Chondrocyte (in vitro differentiated cells): ENCODE data around the gene SLC41A3. TPM values are rescaled to one million over a fixed set of nuclear protein-coding genes. Genes with fewer than 3 reads are reported as not detected.
"Not testable (repeated sequence)": the region's sequence is repeated elsewhere in the genome, so short reads cannot be mapped to it uniquely, and the experiment has no call there.

ENCODE experiments used
- DNase-seq: peaks from one replicate; pipeline ENCODE4 v3.0.0; 2021; ENCODE audit warnings: mixed read lengths, low spot score
- H3K27ac Mint-ChIP-seq: one replicate; pipeline ENCODE4 v1.8.0; 2021; ENCODE audit warnings: mild to moderate bottlenecking, moderate library complexity, mixed read lengths; ENCODE audit not compliant: unreplicated experiment
- H3K27me3 Mint-ChIP-seq: 2 replicates; pipeline ENCODE4 v1.8.0; 2021; ENCODE audit warnings: low read depth, mixed read lengths
- H3K36me3 Mint-ChIP-seq: 2 replicates; pipeline ENCODE4 v1.8.0; 2021; ENCODE audit warnings: low read depth, mixed read lengths
- H3K4me1 Mint-ChIP-seq: 2 replicates; pipeline ENCODE4 v1.8.0; 2021; ENCODE audit warnings: low read depth, mild to moderate bottlenecking, mixed read lengths
- H3K4me3 Mint-ChIP-seq: one replicate; pipeline ENCODE4 v1.8.0; 2021; ENCODE audit warnings: mild to moderate bottlenecking, moderate library complexity, mixed read lengths; ENCODE audit not compliant: unreplicated experiment
- H3K9me3 Mint-ChIP-seq: 2 replicates; pipeline ENCODE4 v1.8.0; 2021; ENCODE audit warnings: low read depth, mixed read lengths
- total RNA-seq: library from RNA; stranded (reverse); gene quantifications from 3 replicates; pipeline ENCODE4 v1.2.1, GENCODE V29; 2021
- TF ChIP-seq, protein P1 (sequence below): fragments of 200-600 bp; sonication (generic); IDR thresholded peaks from 2 replicates; pipeline ENCODE4 v1.5.0; 2021; ENCODE audit warnings: antibody characterized with exemption, mild to moderate bottlenecking, moderate library complexity

SLC41A3 gene
- total RNA-seq, 1 donor from 2014 or later, result 43.2 TPM

DNA sequence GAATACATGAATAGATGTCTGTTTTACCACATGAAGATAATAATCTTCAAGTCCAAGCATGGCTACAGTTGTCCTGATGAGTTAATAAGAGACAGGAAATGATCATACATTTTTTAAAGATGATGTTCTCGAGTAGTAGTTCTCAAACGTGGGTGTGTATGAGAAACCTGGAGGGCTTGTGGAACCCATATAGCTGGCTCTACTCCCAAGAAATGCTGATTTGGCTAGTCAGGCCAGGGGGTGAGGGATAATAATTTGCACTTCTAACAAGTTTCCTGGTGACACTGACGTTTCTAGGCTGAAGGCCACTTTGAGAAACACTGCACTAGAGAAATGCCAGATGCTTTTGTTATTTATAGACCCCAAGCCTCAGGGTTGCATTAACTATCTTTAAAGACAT is 78.0 kb downstream of the SLC41A3 start:
- peaks cover 17% of the 10 kb centered on the region for H3K9me3 Mint-ChIP-seq
- no peak for DNase-seq
- no peak overlapping the region for H3K27ac Mint-ChIP-seq
- peaks cover 10% of the 10 kb centered on the region for H3K36me3 Mint-ChIP-seq
- peaks cover 4% of the 10 kb centered on the region for H3K4me1 Mint-ChIP-seq
- H3K4me3 Mint-ChIP-seq, result no peak overlapping the region
- H3K27me3 Mint-ChIP-seq, result no peaks in the 10 kb centered on the region
- TF ChIP-seq, protein P1, sequence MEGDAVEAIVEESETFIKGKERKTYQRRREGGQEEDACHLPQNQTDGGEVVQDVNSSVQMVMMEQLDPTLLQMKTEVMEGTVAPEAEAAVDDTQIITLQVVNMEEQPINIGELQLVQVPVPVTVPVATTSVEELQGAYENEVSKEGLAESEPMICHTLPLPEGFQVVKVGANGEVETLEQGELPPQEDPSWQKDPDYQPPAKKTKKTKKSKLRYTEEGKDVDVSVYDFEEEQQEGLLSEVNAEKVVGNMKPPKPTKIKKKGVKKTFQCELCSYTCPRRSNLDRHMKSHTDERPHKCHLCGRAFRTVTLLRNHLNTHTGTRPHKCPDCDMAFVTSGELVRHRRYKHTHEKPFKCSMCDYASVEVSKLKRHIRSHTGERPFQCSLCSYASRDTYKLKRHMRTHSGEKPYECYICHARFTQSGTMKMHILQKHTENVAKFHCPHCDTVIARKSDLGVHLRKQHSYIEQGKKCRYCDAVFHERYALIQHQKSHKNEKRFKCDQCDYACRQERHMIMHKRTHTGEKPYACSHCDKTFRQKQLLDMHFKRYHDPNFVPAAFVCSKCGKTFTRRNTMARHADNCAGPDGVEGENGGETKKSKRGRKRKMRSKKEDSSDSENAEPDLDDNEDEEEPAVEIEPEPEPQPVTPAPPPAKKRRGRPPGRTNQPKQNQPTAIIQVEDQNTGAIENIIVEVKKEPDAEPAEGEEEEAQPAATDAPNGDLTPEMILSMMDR, result no peak

DNA sequence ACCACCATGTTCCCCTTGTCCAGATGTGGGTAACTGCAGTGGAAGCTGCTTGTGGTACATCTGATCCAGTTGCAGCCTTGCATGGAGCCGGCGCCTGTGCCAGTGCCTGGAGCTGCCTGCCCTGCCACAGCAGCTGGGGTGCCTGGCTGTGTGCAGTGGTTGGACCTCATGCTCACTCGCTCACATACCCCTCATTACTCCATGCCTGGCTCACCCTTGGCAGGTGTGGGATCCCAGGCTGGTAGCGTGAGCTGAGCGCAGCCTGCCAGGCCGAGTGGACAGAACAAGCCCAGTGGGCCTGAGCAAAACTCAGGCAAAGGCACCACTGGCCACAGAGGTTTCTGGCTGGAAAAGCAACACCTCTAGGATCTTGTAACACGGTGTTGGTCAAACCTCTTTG is 79.2 kb downstream of the SLC41A3 start:
- no peaks in the 10 kb centered on the region for H3K27me3 Mint-ChIP-seq
- H3K4me3 Mint-ChIP-seq, result no peak overlapping the region
- H3K4me1 Mint-ChIP-seq, result peaks cover 4% of the 10 kb centered on the region
- DNase-seq, result no peak
- H3K36me3 Mint-ChIP-seq, result peaks cover 13% of the 10 kb centered on the region
- H3K27ac Mint-ChIP-seq, result no peak overlapping the region
- peaks cover 26% of the 10 kb centered on the region for H3K9me3 Mint-ChIP-seq
- TF ChIP-seq, protein P1, result no peak

DNA sequence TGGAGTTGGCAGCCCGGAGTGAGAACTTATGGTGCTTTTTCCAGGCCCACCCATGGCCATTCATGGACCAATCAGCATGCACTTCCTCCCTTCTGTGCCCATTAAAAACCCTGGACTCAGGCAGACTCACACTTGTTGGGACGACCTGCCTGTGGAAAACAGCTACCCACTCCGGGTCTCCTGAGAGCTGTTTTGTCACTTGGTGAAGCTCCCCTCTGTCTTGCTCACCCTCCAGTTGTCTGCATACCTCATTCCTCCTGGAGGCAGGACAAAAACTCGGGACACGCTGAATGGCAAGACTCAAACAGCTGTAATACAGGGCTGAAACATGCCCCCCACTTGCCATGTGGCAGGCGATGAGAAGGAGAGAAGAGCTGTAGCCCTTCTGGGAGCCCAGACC is 79.7 kb downstream of the SLC41A3 start:
- H3K27me3 Mint-ChIP-seq, result no peaks in the 10 kb centered on the region
- H3K27ac Mint-ChIP-seq, result no peak overlapping the region
- TF ChIP-seq, protein P1, result no peak
- peaks cover 31% of the 10 kb centered on the region for H3K9me3 Mint-ChIP-seq
- no peak overlapping the region for H3K4me3 Mint-ChIP-seq
- no peak for DNase-seq
- H3K4me1 Mint-ChIP-seq, result peaks cover 4% of the 10 kb centered on the region
- H3K36me3 Mint-ChIP-seq, result peaks cover 16% of the 10 kb centered on the region

DNA sequence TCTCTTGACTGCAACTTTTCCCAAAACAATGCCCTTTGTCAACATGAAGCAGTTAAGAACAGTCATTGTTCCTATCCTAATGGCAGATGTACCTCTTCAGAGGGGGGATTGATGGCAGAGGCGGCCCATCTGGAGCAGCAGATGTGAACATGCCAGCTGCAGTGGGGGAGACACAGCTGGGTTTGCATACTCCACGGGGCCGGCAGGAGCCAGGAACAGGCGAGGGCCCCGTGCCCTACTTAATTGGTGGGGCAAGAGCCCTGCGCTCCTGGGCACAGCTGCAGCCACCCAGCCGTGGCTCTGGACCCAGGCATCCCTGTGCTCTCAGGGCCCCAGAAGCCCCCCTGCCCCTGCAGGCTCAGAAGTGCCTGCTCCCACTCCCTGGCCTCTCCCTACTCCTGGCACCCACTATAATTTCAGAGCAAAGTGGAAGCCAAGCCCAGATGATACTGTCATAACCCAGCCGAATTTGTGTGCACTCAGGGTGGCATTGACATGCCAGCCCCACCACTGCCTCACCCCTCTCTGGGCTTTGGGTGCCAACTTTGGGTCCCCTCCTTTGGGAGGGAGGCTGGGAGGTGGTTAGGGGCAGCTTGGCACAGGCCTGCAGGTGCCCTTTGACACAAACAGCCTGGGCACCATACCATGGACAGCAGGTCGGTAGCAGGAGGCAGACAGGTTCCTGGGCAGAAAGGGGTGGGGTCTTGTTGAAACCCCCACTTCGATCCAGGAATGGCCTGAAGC is 80.3 kb downstream of the SLC41A3 start:
- Mint-ChIP-seq H3K36me3 (peaks cover 19% of the 10 kb centered on the region), H3K4me3 (no peak overlapping the region), H3K27ac (no peak overlapping the region), H3K27me3 (no peaks in the 10 kb centered on the region), H3K4me1 (peaks cover 4% of the 10 kb centered on the region), H3K9me3 (peaks cover 36% of the 10 kb centered on the region)
- no peak for DNase-seq
- TF ChIP-seq, protein P1, result no peak

DNA sequence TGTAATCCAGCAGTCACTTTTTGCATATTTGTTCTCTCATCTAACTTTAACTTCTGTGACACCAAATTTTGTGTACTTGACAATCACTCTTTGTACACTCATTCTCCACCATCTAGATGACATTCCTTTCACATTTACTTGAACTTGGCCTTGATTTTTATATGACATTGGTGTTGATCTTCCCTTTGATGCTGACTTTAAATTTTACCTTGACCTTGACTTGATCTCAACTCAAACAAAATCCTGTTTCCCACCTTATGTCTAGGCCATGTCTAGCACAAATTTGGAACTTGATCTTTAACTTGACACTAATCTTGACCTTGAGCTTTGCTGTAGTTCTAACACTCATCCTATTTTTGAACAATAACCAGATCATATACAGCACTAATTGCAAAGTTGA is 81.7 kb downstream of the SLC41A3 start:
- Mint-ChIP-seq H3K27me3 (no peaks in the 10 kb centered on the region), H3K27ac (no peak overlapping the region), H3K9me3 (peaks cover 45% of the 10 kb centered on the region), H3K4me1 (peaks cover 4% of the 10 kb centered on the region), H3K4me3 (no peak overlapping the region), H3K36me3 (peaks cover 19% of the 10 kb centered on the region)
- TF ChIP-seq, protein P1, result no peak
- DNase-seq, result no peak

DNA sequence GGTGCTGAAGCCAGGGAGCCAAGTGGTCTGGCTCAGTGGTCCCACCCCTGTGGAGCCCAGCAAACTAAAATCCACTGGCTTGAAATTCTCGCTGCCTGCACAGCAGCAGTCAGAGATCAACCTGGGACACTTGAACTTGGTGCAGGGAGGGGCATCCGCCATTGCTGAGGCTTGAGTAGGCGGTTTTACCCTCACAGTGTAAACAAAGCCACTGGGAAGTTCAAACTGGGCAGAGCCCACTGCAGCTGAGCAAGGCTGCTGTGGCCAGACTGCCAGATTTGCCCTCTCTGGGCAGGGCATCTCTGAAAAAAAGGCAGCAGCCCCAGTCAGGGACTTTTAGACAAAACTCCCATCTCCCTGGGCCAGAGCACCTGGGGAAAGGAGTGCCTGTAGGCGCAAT is 87.2 kb downstream of the SLC41A3 start:
- not testable (repeated sequence) for DNase-seq, H3K4me3 Mint-ChIP-seq, H3K27me3 Mint-ChIP-seq, H3K4me1 Mint-ChIP-seq, H3K27ac Mint-ChIP-seq
- peaks cover 46% of the 10 kb centered on the region for H3K9me3 Mint-ChIP-seq
- H3K36me3 Mint-ChIP-seq, result peaks cover 19% of the 10 kb centered on the region
